ENCODE measurements around the gene PFKM.

Gene PFKM
- long read RNA-seq, donor 1, transcript PFKM-203 (23 exons, 3,224 nt), result major isoform, 6 of 7 reads
- long read RNA-seq, donor 1, partial matches to known transcripts, result 0 of 7 reads
- long read RNA-seq, donor 1, other reads (novel, unspliced or antisense), result 0 of 7 reads
- long read RNA-seq, donor 2, transcript PFKM-203 (23 exons, 3,224 nt), result major isoform, 5 of 6 reads
- long read RNA-seq, donor 2, partial matches to known transcripts, result 0 of 6 reads
- long read RNA-seq, donor 2, other reads (novel, unspliced or antisense), result 0 of 6 reads
- long read RNA-seq, donor 3, transcript PFKM-203 (23 exons, 3,224 nt), result major isoform, 5 of 23 reads
- long read RNA-seq, donor 3, partial matches to known transcripts, result 9 of 23 reads
- long read RNA-seq, donor 3, other reads (novel, unspliced or antisense), result 5 of 23 reads
- long read RNA-seq, donor 4, transcript PFKM-203 (23 exons, 3,224 nt), result major isoform, 6 of 73 reads
- long read RNA-seq, donor 4, partial matches to known transcripts, result 64 of 73 reads
- long read RNA-seq, donor 4, other reads (novel, unspliced or antisense), result 0 of 73 reads
- long read RNA-seq, donor 5, transcript PFKM-203 (23 exons, 3,224 nt), result major isoform, 10 of 37 reads
- long read RNA-seq, donor 5, partial matches to known transcripts, result 23 of 37 reads
- long read RNA-seq, donor 5, other reads (novel, unspliced or antisense), result 0 of 37 reads
- long read RNA-seq, donor 6, partial matches to known transcripts, result 0 of 3 reads
- long read RNA-seq, donor 6, other reads (novel, unspliced or antisense), result 0 of 3 reads
- long read RNA-seq, donor 7, transcript PFKM-203 (23 exons, 3,224 nt), result major isoform, 7 of 10 reads
- long read RNA-seq, donor 7, partial matches to known transcripts, result 0 of 10 reads
- long read RNA-seq, donor 7, other reads (novel, unspliced or antisense), result 0 of 10 reads
- long read RNA-seq, donor 8, transcript PFKM-203 (23 exons, 3,224 nt), result major isoform, 6 of 15 reads
- long read RNA-seq, donor 8, partial matches to known transcripts, result 8 of 15 reads
- long read RNA-seq, donor 8, other reads (novel, unspliced or antisense), result 0 of 15 reads

- DNase-seq, result peak; percentile 87
These were observed at the start of gene PFKM for GRCh38 chr12:48119078-48119833. Gene PFKM, plus strand, starts transcription at chr12:48119364. Its CDS starts 3,411 bp downstream, at chr12:48122775.

GRCh38 chr12:48070033-48070432 is 49.1 kb upstream of the PFKM start:
- DNase-seq, result no peak

- no peak for DNase-seq
These were observed 48.4 kb upstream of the PFKM start for GRCh38 chr12:48070731-48071130.

GRCh38 chr12:48071808-48072207 is 47.4 kb upstream of the PFKM start:
- DNase-seq, result no peak

GRCh38 chr12:48072266-48072665 is 46.9 kb upstream of the PFKM start:
- DNase-seq, result no peak

GRCh38 chr12:48074266-48074665 is 44.9 kb upstream of the PFKM start:
- DNase-seq, result no peak

- DNase-seq, result no peak
These were observed 43.3 kb upstream of the PFKM start for GRCh38 chr12:48075832-48076231.

GRCh38 chr12:48077111-48077510 is 42.1 kb upstream of the PFKM start:
- DNase-seq, result no peak

GRCh38 chr12:48078901-48079300 is 40.3 kb upstream of the PFKM start:
- DNase-seq, result no peak

- DNase-seq, result no peak
These were observed 38.9 kb upstream of the PFKM start for GRCh38 chr12:48080285-48080684.

- DNase-seq, result no peak
These were observed 38.3 kb upstream of the PFKM start for GRCh38 chr12:48080821-48081220.

GRCh38 chr12:48084066-48084465 is 35.1 kb upstream of the PFKM start:
- no peak for DNase-seq

GRCh38 chr12:48084841-48085460 is 34.2 kb upstream of the PFKM start:
- DNase-seq, result no peak

GRCh38 chr12:48086327-48086726 is 32.8 kb upstream of the PFKM start:
- DNase-seq, result no peak

- DNase-seq, result no peak
These were observed 26.6 kb upstream of the PFKM start for GRCh38 chr12:48092611-48093010.

- DNase-seq, result no peak
These were observed 14.6 kb upstream of the PFKM start for GRCh38 chr12:48104531-48104930.

- no peak for DNase-seq
These were observed 13.8 kb upstream of the PFKM start for GRCh38 chr12:48105321-48105866.

GRCh38 chr12:48105867-48106680 is 13.1 kb upstream of the PFKM start, which contains the start of gene SENP1:
Gene SENP1, minus strand, starts transcription at chr12:48106079. Its CDS starts 4,607 bp downstream, at chr12:48101472.
- DNase-seq, result peak; percentile 99

- DNase-seq, result peak; percentile 9
These were observed 12.2 kb upstream of the PFKM start for GRCh38 chr12:48106681-48107613.
